H9 (cell line): ENCODE results near the gene SPINT2. TPM values are rescaled to one million over a fixed set of nuclear protein-coding genes. Genes with fewer than 3 reads are reported as not detected.

ENCODE experiments used
- DNase-seq: peaks from one replicate; pipeline ENCODE4 v3.0.0-alpha.2; 2017
- H2AFZ ChIP-seq: one replicate; pipeline ENCODE4 v1.6.1; 2013; ENCODE audit warnings: mild to moderate bottlenecking, low read length, control low read depth, moderate library complexity
- H2AK5ac ChIP-seq: 2 replicates; pipeline ENCODE4 v1.6.1; 2013; ENCODE audit warnings: low read length, control low read depth, mixed read lengths; ENCODE audit not compliant: insufficient read length
- H2BK120ac ChIP-seq: one replicate; pipeline ENCODE4 v1.6.1; 2013; ENCODE audit warnings: low read depth, mild to moderate bottlenecking, low read length, control low read depth, inconsistent platforms; ENCODE audit not compliant: poor library complexity, severe bottlenecking
- H2BK12ac ChIP-seq: 2 replicates; pipeline ENCODE4 v1.6.1; 2013; ENCODE audit warnings: low read length, control low read depth, mixed read lengths, low read depth; ENCODE audit not compliant: insufficient read length
- H2BK15ac ChIP-seq: 2 replicates; pipeline ENCODE4 v1.6.1; 2013; ENCODE audit warnings: low read depth, low read length, control low read depth
- H2BK20ac ChIP-seq: one replicate; pipeline ENCODE4 v1.6.1; 2013; ENCODE audit warnings: low read depth, mild to moderate bottlenecking, low read length, control low read depth, inconsistent platforms; ENCODE audit not compliant: poor library complexity, severe bottlenecking
- H2BK5ac ChIP-seq: 2 replicates; pipeline ENCODE4 v1.6.1; 2013; ENCODE audit warnings: low read length, control low read depth, mixed read lengths; ENCODE audit not compliant: insufficient read length
- H3K14ac ChIP-seq: 2 replicates; pipeline ENCODE4 v1.6.1; 2013; ENCODE audit warnings: low read length, control low read depth; ENCODE audit not compliant: insufficient read depth
- H3K18ac ChIP-seq: 2 replicates; pipeline ENCODE4 v1.6.1; 2013; ENCODE audit warnings: low read depth, mild to moderate bottlenecking, mixed read lengths, low read length, control low read depth; ENCODE audit not compliant: insufficient read length
- H3K23ac ChIP-seq: 2 replicates; pipeline ENCODE4 v1.6.1; 2013; ENCODE audit warnings: low read length, control low read depth, mixed read lengths, low read depth; ENCODE audit not compliant: insufficient read length
- H3K23me2 ChIP-seq: 2 replicates; pipeline ENCODE4 v1.6.1; 2013; ENCODE audit warnings: low read depth, mild to moderate bottlenecking, mixed read lengths, low read length, control low read depth; ENCODE audit not compliant: insufficient read length, poor library complexity, severe bottlenecking
- H3K27ac ChIP-seq: 2 replicates; pipeline ENCODE4 v1.5.1; 2013; ENCODE audit warnings: low read length, control low read depth, mixed read lengths, low read depth; ENCODE audit not compliant: insufficient read length
- H3K27me3 ChIP-seq: 2 replicates; pipeline ENCODE4 v1.6.1; 2013; ENCODE audit warnings: low read length, control low read depth, inconsistent platforms; ENCODE audit not compliant: insufficient read depth
- H3K4ac ChIP-seq: 2 replicates; pipeline ENCODE4 v1.6.1; 2013; ENCODE audit warnings: low read depth, mild to moderate bottlenecking, control low read depth, inconsistent platforms, low read length, moderate library complexity
- H3K4me1 ChIP-seq: 2 replicates; pipeline ENCODE4 v1.6.1; 2013; ENCODE audit warnings: low read length, control low read depth, inconsistent platforms; ENCODE audit not compliant: insufficient read depth
- H3K4me2 ChIP-seq: 2 replicates; pipeline ENCODE4 v1.6.1; 2013; ENCODE audit warnings: low read length, control low read depth, mixed read lengths; ENCODE audit not compliant: insufficient read length, insufficient read depth
- H3K56ac ChIP-seq: 2 replicates; pipeline ENCODE4 v1.6.1; 2013; ENCODE audit warnings: low read depth, mild to moderate bottlenecking, mixed read lengths, low read length, control low read depth; ENCODE audit not compliant: insufficient read length
- H3K79me1 ChIP-seq: 2 replicates; pipeline ENCODE4 v1.6.1; 2013; ENCODE audit warnings: low read depth, mild to moderate bottlenecking, moderate library complexity, low read length, control low read depth, inconsistent platforms; ENCODE audit not compliant: insufficient read depth, poor library complexity, severe bottlenecking
- H3K79me2 ChIP-seq: 2 replicates; pipeline ENCODE4 v1.6.1; 2013; ENCODE audit warnings: low read length, control low read depth, inconsistent platforms; ENCODE audit not compliant: insufficient read depth
- H3K9ac ChIP-seq: 2 replicates; pipeline ENCODE4 v1.6.1; 2013; ENCODE audit warnings: low read length, control low read depth, mixed read lengths; ENCODE audit not compliant: insufficient read length; ENCODE audit errors: extremely low read depth
- H3K9me3 ChIP-seq: one replicate; pipeline ENCODE4 v1.6.1; 2013; ENCODE audit warnings: low read depth, low read length, inconsistent platforms; ENCODE audit not compliant: control insufficient read depth
- H3T11ph ChIP-seq: one replicate; pipeline ENCODE4 v1.6.1; 2013; ENCODE audit warnings: mild to moderate bottlenecking, low read length, control low read depth, inconsistent platforms
- H4K20me1 ChIP-seq: one replicate; pipeline ENCODE4 v1.6.1; 2013; ENCODE audit not compliant: control insufficient read depth, insufficient read length, insufficient read depth
- H4K5ac ChIP-seq: 2 replicates; pipeline ENCODE4 v1.6.1; 2013; ENCODE audit warnings: low read depth, mild to moderate bottlenecking, mixed read lengths, low read length, control low read depth; ENCODE audit not compliant: insufficient read length
- H4K8ac ChIP-seq: replicated peaks from 2 replicates; pipeline ENCODE4 v1.6.1; 2013; ENCODE audit warnings: low read length, control low read depth, mixed read lengths, low read depth; ENCODE audit not compliant: insufficient read length
- H4K91ac ChIP-seq: 2 replicates; pipeline ENCODE4 v1.6.1; 2013; ENCODE audit warnings: low read depth, mild to moderate bottlenecking, moderate library complexity, mixed read lengths, low read length, control low read depth; ENCODE audit not compliant: insufficient read length
- H3K27ac Mint-ChIP-seq, 3 experiments: 2 replicates in 2 of 3; 3 replicates in 1 of 3; pipeline ENCODE4 v1.8.0; 2020 to 2021; ENCODE audit warnings: mixed read lengths in 3 of 3, mild to moderate bottlenecking in 1 of 3, moderate library complexity in 1 of 3
- H3K27me3 Mint-ChIP-seq: 2 replicates; pipeline ENCODE4 v1.8.0; 2021; ENCODE audit warnings: low read depth, mild to moderate bottlenecking, moderate library complexity, mixed read lengths
- H3K36me3 Mint-ChIP-seq, 3 experiments: 2 replicates in 2 of 3; 3 replicates in 1 of 3; pipeline ENCODE4 v1.8.0; 2020 to 2021; ENCODE audit warnings: low read depth in 3 of 3, mixed read lengths in 3 of 3; ENCODE audit not compliant: insufficient read depth in 1 of 3
- H3K4me1 Mint-ChIP-seq, 2 experiments: 2 replicates each; pipeline ENCODE4 v1.8.0; 2020; ENCODE audit warnings: mixed read lengths in 2 of 2
- H3K4me3 Mint-ChIP-seq, 2 experiments: 2 replicates in 1 of 2; 3 replicates in 1 of 2; pipeline ENCODE4 v1.8.0; 2020 to 2021; ENCODE audit warnings: mild to moderate bottlenecking in 2 of 2, mixed read lengths in 2 of 2, moderate library complexity in 1 of 2
- H3K9me3 Mint-ChIP-seq, 2 experiments: 2 replicates in 1 of 2; 3 replicates in 1 of 2; pipeline ENCODE4 v1.8.0; 2020; ENCODE audit warnings: mild to moderate bottlenecking in 2 of 2, mixed read lengths in 2 of 2, moderate library complexity in 1 of 2
- WGBS: extraction: QIAGEN DNeasy Blood & Tissue Kit; methylation state at CpG from one replicate; pipeline ENCODE4 v1.1.7; 2013; ENCODE audit warnings: missing lambda C conversion rate, low lambda C conversion rate, mixed read lengths; ENCODE audit not compliant: insufficient read length; ENCODE audit errors: extremely low coverage; 5-methylcytosine and 5-hydroxymethylcytosine counted together
- total RNA-seq: library from RNA; stranded (reverse); gene quantifications from 2 replicates; pipeline ENCODE4 v1.2.1, GENCODE V29; 2021
- TF ChIP-seq, protein P1 (sequence below): fragments of 200-600 bp; sonication (generic); conservative IDR thresholded peaks from 3 replicates; pipeline ENCODE4 v1.8.0; 2021; ENCODE audit warnings: antibody characterized with exemption, mild to moderate bottlenecking

Gene SPINT2
- total RNA-seq, 1 experiment from 2014 or later, result 283 TPM

DNA sequence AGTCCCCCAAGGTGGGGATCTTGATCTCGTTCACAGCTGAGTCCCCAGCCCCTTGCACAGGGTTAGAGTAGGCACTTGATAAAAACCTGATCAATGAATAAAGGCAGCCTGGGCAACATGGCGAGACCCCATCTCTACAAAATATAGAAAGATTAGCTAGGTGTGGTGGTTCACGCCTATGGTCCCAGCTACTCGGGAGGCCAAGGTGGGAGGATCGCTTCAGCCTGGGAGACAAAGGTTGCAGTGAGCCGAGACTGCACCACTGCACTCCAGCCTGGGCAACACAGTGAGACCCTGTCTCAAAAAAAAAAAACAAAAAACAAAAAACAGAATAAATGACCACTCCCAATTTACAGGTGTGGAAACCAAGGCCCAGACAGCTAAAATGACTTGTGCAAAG lies 46.6 kb downstream of the SPINT2 start:
- no peaks in the 10 kb centered on the region for H3K9me3 Mint-ChIP-seq

More for the DNA sequence above, 46.6 kb downstream of the SPINT2 start:
- Histone ChIP-seq H3K79me2 (no peaks in the 10 kb centered on the region), H2BK5ac (no peak overlapping the region), H4K91ac (no peak overlapping the region), H3K18ac (no peak overlapping the region), H2AK5ac (no peak overlapping the region), H3K4me1 (no peaks in the 10 kb centered on the region; the same call in 1 of the 2 replicates), H3K79me1 (no peaks in the 10 kb centered on the region), H4K8ac (no peak overlapping the region), H3K27me3 (no peaks in the 10 kb centered on the region), H2BK15ac (no peak overlapping the region), H4K5ac (no peak overlapping the region), H3K14ac (no peak overlapping the region), H2BK12ac (no peak overlapping the region), H2BK120ac (no peak overlapping the region), H3K4me2 (no peak overlapping the region), H4K20me1 (no peaks in the 10 kb centered on the region), H3T11ph (no peak overlapping the region), H3K9ac (no peak overlapping the region), H3K9me3 (no peaks in the 10 kb centered on the region), H3K27ac (no peak overlapping the region), H3K23me2 (peaks cover 5% of the 10 kb centered on the region), H3K23ac (no peak overlapping the region), H3K56ac (no peak overlapping the region), H2BK20ac (no peak overlapping the region), H3K4ac (no peak overlapping the region), H2AFZ (no peak overlapping the region)
- DNase-seq, result no peak
- H3K27me3 Mint-ChIP-seq, result no peaks in the 10 kb centered on the region
- WGBS, result no CpG with 5 or more reads among the region's 6 CpGs
- TF ChIP-seq, protein P1, sequence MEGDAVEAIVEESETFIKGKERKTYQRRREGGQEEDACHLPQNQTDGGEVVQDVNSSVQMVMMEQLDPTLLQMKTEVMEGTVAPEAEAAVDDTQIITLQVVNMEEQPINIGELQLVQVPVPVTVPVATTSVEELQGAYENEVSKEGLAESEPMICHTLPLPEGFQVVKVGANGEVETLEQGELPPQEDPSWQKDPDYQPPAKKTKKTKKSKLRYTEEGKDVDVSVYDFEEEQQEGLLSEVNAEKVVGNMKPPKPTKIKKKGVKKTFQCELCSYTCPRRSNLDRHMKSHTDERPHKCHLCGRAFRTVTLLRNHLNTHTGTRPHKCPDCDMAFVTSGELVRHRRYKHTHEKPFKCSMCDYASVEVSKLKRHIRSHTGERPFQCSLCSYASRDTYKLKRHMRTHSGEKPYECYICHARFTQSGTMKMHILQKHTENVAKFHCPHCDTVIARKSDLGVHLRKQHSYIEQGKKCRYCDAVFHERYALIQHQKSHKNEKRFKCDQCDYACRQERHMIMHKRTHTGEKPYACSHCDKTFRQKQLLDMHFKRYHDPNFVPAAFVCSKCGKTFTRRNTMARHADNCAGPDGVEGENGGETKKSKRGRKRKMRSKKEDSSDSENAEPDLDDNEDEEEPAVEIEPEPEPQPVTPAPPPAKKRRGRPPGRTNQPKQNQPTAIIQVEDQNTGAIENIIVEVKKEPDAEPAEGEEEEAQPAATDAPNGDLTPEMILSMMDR, result no peak
- peaks cover 9 to 13% of the 10 kb centered on the region in 2 experiments for H3K4me1 Mint-ChIP-seq
- no peak overlapping the region for H3K27ac Mint-ChIP-seq
- peaks cover 3 to 22% (median 8%) of the 10 kb centered on the region in 3 experiments; a peak in 6 of 7 replicates for H3K36me3 Mint-ChIP-seq
- no peak overlapping the region; a peak in 1 of 5 replicates for H3K4me3 Mint-ChIP-seq
